Suppressor macrophage (primary cell): Measurements from ENCODE around the gene COL28A1.

ENCODE experiments used
- DNase-seq, 4 experiments: peaks; one replicate each; pipeline ENCODE4 v3.0.0-alpha.2; 2020 to 2022

The COL28A1 gene

GRCh38 chr7:7330997-7331396 lies 204.7 kb downstream of the COL28A1 start:
- DNase-seq: peak in 2 of 4 experiments; percentile 10 to 21

GRCh38 chr7:7329326-7329725 lies 206.3 kb downstream of the COL28A1 start:
- DNase-seq: no peak

- no peak for DNase-seq
Observed at GRCh38 chr7:7327423-7327822, 208.2 kb downstream of the COL28A1 start.

GRCh38 chr7:7324698-7325097 lies 211.0 kb downstream of the COL28A1 start:
- DNase-seq: no peak

- no peak for DNase-seq
Observed at GRCh38 chr7:7323921-7324320, 211.8 kb downstream of the COL28A1 start.

- DNase-seq: no peak
Observed at GRCh38 chr7:7323352-7323751, 212.3 kb downstream of the COL28A1 start.

GRCh38 chr7:7321681-7322080 lies 214.0 kb downstream of the COL28A1 start:
- no peak for DNase-seq

GRCh38 chr7:7318601-7319000 lies 217.1 kb downstream of the COL28A1 start:
- DNase-seq: peak; percentile 25 to 44 (median 40)

- no peak for DNase-seq
Observed at GRCh38 chr7:7317850-7318249, 217.8 kb downstream of the COL28A1 start.

- DNase-seq: no peak
Observed at GRCh38 chr7:7315851-7316250, 219.8 kb downstream of the COL28A1 start.

GRCh38 chr7:7312323-7312722 lies 223.3 kb downstream of the COL28A1 start:
- no peak for DNase-seq

GRCh38 chr7:7311001-7311400 lies 224.7 kb downstream of the COL28A1 start:
- no peak for DNase-seq

- DNase-seq: peak in 2 of 4 experiments; percentile 2 to 16
Observed at GRCh38 chr7:7309203-7309602, 226.5 kb downstream of the COL28A1 start.
